Measurements from ENCODE around the gene BCDIN3D. TPM values are rescaled to one million over a fixed set of nuclear protein-coding genes. Genes with fewer than 3 reads are reported as not detected.
A peak's percentile ranks its signal among the peaks of the same experiment; 100 is the strongest.

BCDIN3D gene
- total and polyA plus RNA-seq, 2 of the 8 experiments (the other 6 are each of a cell fraction or from before 2014, with no cell fraction given) = 1.6 to 2.4 TPM

DNA sequence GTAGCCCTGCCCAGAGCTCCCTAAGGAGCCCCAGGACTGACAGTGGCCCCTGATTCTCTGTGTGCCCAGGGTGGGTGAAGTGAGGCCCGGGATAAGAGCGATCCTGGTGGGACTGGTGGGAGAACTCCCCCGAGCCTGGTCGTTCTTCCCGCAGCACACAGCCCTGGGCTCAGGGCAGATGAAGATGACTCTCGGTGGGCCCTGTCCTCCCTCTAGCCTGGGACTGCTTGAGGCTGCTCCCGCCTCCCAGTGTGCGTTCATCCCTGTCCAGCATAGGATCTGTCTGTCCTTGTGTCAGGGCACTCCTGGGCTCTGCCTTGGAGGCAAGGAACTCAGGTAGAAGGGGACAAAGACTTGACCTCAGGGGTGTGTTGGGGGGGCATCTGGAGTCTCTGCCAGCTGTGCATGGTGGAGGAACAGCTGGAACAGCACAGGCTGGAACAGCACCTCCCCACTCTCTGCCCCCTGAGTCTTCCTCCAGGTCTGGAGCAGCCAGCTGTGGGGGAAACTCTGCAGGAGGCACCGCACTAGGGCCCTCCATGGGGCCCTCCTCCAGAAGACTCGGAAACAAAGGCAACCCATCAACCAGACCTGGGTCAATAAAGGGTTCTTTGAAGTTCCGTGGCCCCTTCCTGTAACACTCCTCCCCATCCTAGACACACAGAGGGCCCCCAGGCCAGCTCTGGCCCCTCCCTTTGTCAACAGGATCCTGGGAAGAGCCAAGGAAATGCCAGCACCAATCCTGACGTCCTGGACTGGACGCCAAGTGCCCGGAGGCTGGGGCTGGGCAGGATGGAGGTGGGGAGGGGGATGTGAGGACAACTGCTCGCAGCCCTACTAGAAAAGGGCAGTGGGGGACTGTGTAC, 44.9 kb upstream of the BCDIN3D start:
- peak overlapping the region; percentile 28 for H4K8ac ChIP-seq (ENCODE audit: extremely low read depth, insufficient read depth, low read length)
- H3K79me1 ChIP-seq (ENCODE audit: low read depth, low read length) = no peaks in the 10 kb centered on the region; the same call in 1 of the 2 replicates
- ChIA-PET POLR2A (ENCODE audit: partially characterized antibody) (interaction anchor here (1.0 to 1.8 kb wide), 3 partner anchors 15 to 145 kb away, joined by 3 to 4 read pairs (median 3); no protein-coding TSS in a partner anchor), CTCF (ENCODE audit: partially characterized antibody) (interaction anchor here (0.6 to 2.9 kb wide), 5 partner anchors 14 to 155 kb away, joined by 3 to 13 read pairs (median 9); no protein-coding TSS in a partner anchor)
- peak overlapping the region; percentile 78 for H4K91ac ChIP-seq (replicated peaks; ENCODE audit: insufficient read length, low read length)
- H3K9ac ChIP-seq (replicated peaks in 1 of 4; ENCODE audit: extremely low read depth in 1 of 4, low read depth in 3 of 4, low read length in 3 of 4) = no peak overlapping the region
- H3K4me3 ChIP-seq (ENCODE audit: extremely low read depth in 1 of 4, insufficient read depth in 2 of 4, low read depth in 3 of 4, low read length in 4 of 4) = no peak overlapping the region
- no peak overlapping the region for H3K27ac ChIP-seq (ENCODE audit: low read depth, low read length)
- no peak overlapping the region for H4K5ac ChIP-seq (ENCODE audit: insufficient read length, low read depth, low read length)
- H2BK5ac ChIP-seq (ENCODE audit: low read depth, low read length) = no peak overlapping the region
- no peaks in the 10 kb centered on the region for H3K79me2 ChIP-seq (ENCODE audit: control insufficient read depth in 1 of 2, insufficient read depth in 2 of 2, low read length in 2 of 2)
- H3K14ac ChIP-seq (ENCODE audit: insufficient read length) = no peak overlapping the region
- no peak overlapping the region for H3K23ac ChIP-seq (ENCODE audit: insufficient read length)
- no peaks in the 10 kb centered on the region for H4K20me1 ChIP-seq (replicated peaks in 1 of 2; ENCODE audit: control insufficient read depth in 1 of 2, insufficient read depth in 2 of 2, low read length in 2 of 2)
- no peak overlapping the region for H3K56ac ChIP-seq (replicated peaks; ENCODE audit: insufficient read length, low read depth, low read length)
- no peaks in the 10 kb centered on the region for H3K36me3 ChIP-seq (ENCODE audit: control insufficient read depth in 2 of 4, insufficient read depth in 4 of 4, low read length in 3 of 4)
- peak overlapping the region; percentile 1; the same call in 1 of the 2 replicates for H3K18ac ChIP-seq (ENCODE audit: extremely low read depth, low read length)
- no peak overlapping the region for H2BK120ac ChIP-seq (replicated peaks; ENCODE audit: low read depth, low read length)
- no peak overlapping the region for H2AK5ac ChIP-seq (ENCODE audit: low read depth, low read length)
- H2AFZ ChIP-seq (ENCODE audit: low read length) = no peak overlapping the region
- H3K4me2 ChIP-seq (ENCODE audit: insufficient read depth in 1 of 2, low read depth in 2 of 2, low read length in 2 of 2) = no peak overlapping the region
- no peaks in the 10 kb centered on the region; the same call in 1 of the 2 replicates for H3K23me2 ChIP-seq (ENCODE audit: low read depth, low read length)
- WGBS, 2 experiments (ENCODE audit: extremely low coverage in 1 of 2, insufficient coverage in 1 of 2, insufficient read length in 1 of 2, insufficient replicate concordance in 2 of 2, low coverage in 1 of 2, low lambda C conversion rate in 2 of 2, missing lambda C conversion rate in 1 of 2) = 90% methylated on average over 15 of the region's 15 CpGs; no CpG with 5 or more reads in 1 of the 2 experiments
- FAIRE-seq (no peak), DNase-seq (ENCODE audit: low read depth in 1 of 2, low spot score in 2 of 2) (no peak)
- H2BK15ac ChIP-seq (ENCODE audit: low read length) = no peak overlapping the region
- H2BK20ac ChIP-seq (ENCODE audit: low read length) = no peak overlapping the region
- H3K4ac ChIP-seq (replicated peaks; ENCODE audit: insufficient read length, low read depth, low read length) = no peak overlapping the region
- no peaks in the 10 kb centered on the region for H3K9me3 ChIP-seq (ENCODE audit: insufficient read depth in 2 of 2, low read depth in 1 of 2, low read length in 1 of 2)
- no peak overlapping the region for H2BK12ac ChIP-seq (ENCODE audit: low read depth, low read length)
- H3K27me3 ChIP-seq (replicated peaks in 1 of 4; ENCODE audit: control insufficient read depth in 3 of 4, extremely low read depth in 1 of 4, insufficient read depth in 3 of 4, low read length in 3 of 4) = no peaks in the 10 kb centered on the region
- peaks cover 0 to 19% (median 10%) of the 10 kb centered on the region in 4 experiments; a peak in 6 of 7 replicates for H3K4me1 ChIP-seq (replicated peaks in 1 of 4; ENCODE audit: control insufficient read depth in 3 of 4, insufficient read depth in 4 of 4, low read length in 3 of 4)
- TF ChIP-seq RXRA (IDR thresholded peaks at IDR 0.05; ENCODE audit: insufficient read depth, low read depth, low read length) = no peak
- TF ChIP-seq ZNF274 (IDR thresholded peaks at IDR 0.05; ENCODE audit: borderline replicate concordance, extremely low read depth, low read length) = no peak
- TF ChIP-seq NRF1 (IDR thresholded peaks at IDR 0.05; ENCODE audit: low read depth, low read length) = no peak
- TF ChIP-seq, protein P1, sequence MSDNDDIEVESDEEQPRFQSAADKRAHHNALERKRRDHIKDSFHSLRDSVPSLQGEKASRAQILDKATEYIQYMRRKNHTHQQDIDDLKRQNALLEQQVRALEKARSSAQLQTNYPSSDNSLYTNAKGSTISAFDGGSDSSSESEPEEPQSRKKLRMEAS (IDR thresholded peaks at IDR 0.05) = no peak
- TF ChIP-seq TCF12 (IDR thresholded peaks at IDR 0.05; ENCODE audit: low read depth, low read length) = no peak
- no peak for TF ChIP-seq TAF1 (IDR thresholded peaks at IDR 0.05; ENCODE audit: low read depth, low read length)
- no peak for TF ChIP-seq RAD21 (IDR thresholded peaks at IDR 0.05 in 1 of 2, conservative IDR thresholded peaks at IDR 0.05 in 1 of 2; ENCODE audit: low read depth in 2 of 2, low read length in 2 of 2)
- TF ChIP-seq ATF2 (IDR thresholded peaks at IDR 0.05; ENCODE audit: low read length) = no peak
- no peak for TF ChIP-seq CBX8 (IDR thresholded peaks at IDR 0.05; ENCODE audit: borderline replicate concordance, low read depth, low read length)
- TF ChIP-seq POLR2A (IDR thresholded peaks at IDR 0.05; ENCODE audit: control extremely low read depth in 1 of 2, low read depth in 2 of 2, low read length in 2 of 2) = no peak

Measured in H1 (cell line).